Neural progenitor cell (in vitro differentiated cells): Measurements from ENCODE around the gene RNF41.

Source experiments
- CTCF ChIP-seq: fragments of 200-600 bp; sonication (generic); IDR thresholded peaks from 2 replicates; pipeline ENCODE4 v1.5.1; 2017; ENCODE audit warnings: antibody characterized with exemption, mild to moderate bottlenecking
- EZH2 ChIP-seq: fragments of 200-600 bp; sonication (generic); IDR thresholded peaks from 2 replicates; pipeline ENCODE4 v1.6.1; 2017; ENCODE audit warnings: antibody characterized with exemption, mild to moderate bottlenecking, moderate library complexity

GRCh38 chr12:56221232-56221756, 428 bp downstream of the RNF41 start:
- TF ChIP-seq CTCF, result no peak
- no peak for TF ChIP-seq EZH2
